Measurements from ENCODE around the gene PPP2R2C.

PPP2R2C gene

DNA sequence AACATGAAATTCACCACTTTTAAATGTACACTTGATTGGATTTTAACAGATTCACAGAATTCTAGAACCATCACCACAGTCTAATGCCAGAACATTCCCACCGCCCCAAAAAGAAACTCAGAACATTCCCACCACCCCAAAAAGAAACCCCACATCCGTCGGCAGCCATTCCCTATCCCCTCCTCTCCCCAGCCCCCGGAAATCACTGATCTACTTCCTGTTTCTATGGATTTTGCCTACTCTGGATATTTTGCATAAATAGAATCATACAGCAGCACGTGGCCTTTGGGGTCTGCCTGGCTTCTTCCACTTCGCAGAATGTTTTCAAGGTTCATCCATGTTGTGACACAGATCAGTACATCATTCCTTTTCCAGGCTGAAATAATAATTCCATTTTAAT lies 79.3 kb downstream of the PPP2R2C start:
- in situ Hi-C loops (cut with HindIII; ENCODE audit: low sequenced_read_pairs): no loop called here
- DNase-seq (ENCODE audit: low read depth, low spot score): no peak
- TF ChIP-seq, protein P1, sequence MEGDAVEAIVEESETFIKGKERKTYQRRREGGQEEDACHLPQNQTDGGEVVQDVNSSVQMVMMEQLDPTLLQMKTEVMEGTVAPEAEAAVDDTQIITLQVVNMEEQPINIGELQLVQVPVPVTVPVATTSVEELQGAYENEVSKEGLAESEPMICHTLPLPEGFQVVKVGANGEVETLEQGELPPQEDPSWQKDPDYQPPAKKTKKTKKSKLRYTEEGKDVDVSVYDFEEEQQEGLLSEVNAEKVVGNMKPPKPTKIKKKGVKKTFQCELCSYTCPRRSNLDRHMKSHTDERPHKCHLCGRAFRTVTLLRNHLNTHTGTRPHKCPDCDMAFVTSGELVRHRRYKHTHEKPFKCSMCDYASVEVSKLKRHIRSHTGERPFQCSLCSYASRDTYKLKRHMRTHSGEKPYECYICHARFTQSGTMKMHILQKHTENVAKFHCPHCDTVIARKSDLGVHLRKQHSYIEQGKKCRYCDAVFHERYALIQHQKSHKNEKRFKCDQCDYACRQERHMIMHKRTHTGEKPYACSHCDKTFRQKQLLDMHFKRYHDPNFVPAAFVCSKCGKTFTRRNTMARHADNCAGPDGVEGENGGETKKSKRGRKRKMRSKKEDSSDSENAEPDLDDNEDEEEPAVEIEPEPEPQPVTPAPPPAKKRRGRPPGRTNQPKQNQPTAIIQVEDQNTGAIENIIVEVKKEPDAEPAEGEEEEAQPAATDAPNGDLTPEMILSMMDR (IDR thresholded peaks at IDR 0.05; ENCODE audit: low read depth, low read length): no peak

DNA sequence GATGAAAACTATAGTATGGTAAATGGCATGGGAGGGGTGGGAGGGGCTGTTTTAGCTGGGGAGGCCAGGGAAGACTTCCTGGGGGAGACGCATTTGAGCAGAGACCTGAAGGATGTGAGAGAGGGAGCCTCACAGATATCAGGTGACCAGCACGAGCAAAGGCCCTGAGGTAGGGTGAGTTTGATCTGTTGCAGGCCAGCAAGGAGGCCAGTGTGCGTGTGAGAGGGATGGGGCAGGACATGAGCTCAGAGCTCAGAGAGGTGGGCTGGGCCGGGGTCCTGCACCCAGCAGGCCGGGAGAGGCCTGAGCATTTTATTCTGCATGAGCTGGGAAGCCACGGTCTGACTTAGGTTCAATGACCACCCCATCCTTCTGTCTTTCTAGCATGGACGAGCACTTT lies 80.0 kb downstream of the PPP2R2C start:
- TF ChIP-seq, protein P1 (IDR thresholded peaks at IDR 0.05; ENCODE audit: low read depth, low read length): no peak
- no peak for DNase-seq (ENCODE audit: low read depth, low spot score)

More for the DNA sequence above, 79.3 kb downstream of the PPP2R2C start:
- H3K4me3 ChIP-seq (ENCODE audit: low read depth, low read length): no peak overlapping the region

DNA sequence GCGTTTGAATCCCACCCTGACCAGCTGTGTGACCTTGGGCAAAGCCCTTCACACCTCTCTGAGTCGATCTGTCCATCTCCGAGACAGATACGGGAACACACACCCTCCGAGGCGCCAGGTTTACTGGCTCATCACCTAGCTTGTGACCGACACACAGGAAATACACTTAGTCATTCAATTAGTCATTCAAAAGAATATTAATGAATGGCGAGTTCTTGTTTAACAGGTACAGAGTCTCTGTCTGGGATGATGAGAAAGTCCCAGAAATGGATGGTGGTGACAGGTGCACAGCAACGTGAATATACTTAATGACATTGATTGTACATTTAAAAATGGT lies 80.6 kb downstream of the PPP2R2C start:
- DNase-seq (ENCODE audit: low read depth, low spot score): no peak
- in situ Hi-C loops (cut with HindIII; ENCODE audit: low sequenced_read_pairs): no loop called here
- H3K4me3 ChIP-seq (ENCODE audit: low read depth, low read length): no peak overlapping the region
- TF ChIP-seq, protein P1 (IDR thresholded peaks at IDR 0.05; ENCODE audit: low read depth, low read length): no peak

More for the DNA sequence above, 80.0 kb downstream of the PPP2R2C start:
- H3K4me3 ChIP-seq (ENCODE audit: low read depth, low read length): no peak overlapping the region
- in situ Hi-C loops (cut with HindIII; ENCODE audit: low sequenced_read_pairs): no loop called here

DNA sequence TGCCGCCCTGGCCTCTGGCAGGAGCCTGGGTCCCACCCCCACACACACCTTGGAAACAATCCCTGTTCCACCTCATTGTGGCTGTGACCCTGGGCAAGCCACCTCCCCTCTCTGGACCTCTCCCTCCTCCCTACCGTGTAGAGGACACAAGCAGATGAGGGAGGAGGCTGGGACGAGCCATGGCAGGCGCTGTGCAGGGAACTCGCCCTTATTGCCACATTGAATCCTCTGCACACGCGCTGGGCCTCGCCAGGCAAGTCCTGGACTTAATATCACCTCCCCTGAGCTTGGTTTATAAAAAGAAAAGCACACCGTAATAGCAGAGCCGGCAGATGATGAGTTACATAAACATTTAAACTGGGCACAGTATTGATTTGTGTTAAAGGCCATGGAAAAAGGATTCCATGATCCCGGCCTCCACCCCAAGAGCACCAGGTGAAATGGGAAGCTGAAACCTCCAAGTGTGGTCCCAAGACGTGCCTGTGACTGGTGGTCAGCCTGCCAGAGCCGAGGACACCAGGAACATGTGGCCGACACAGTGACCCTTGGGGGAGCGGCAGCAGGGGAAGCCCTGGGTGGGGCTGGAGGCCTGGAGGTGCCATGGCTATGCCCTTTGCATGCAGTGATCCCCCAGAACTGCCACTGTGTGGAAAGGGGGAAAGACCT lies 81.1 kb downstream of the PPP2R2C start:
- H3K4me3 ChIP-seq (ENCODE audit: low read depth, low read length): no peak overlapping the region

DNA sequence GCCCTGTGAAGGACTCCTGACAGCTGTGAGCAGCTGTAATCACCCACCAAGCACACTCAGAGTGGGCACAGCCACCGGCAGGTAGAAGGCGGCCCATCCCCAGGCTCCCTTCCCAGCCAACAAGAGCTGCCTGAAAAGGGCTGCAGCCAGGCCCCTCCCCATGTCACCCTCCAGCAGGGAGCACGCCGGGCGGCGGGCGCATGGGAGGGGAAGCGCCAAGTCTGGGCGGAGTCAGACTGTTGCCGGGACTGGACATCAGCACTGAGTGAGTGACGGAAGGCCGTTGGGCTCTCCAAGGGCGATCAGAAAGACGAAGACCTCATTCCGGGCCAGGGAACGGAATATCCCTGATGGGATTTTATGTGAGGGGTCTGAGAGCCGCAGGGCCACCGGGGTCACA lies 82.1 kb downstream of the PPP2R2C start:
- no peak for DNase-seq (ENCODE audit: low read depth, low spot score)
- H3K4me3 ChIP-seq (ENCODE audit: low read depth, low read length): no peak overlapping the region
- in situ Hi-C loops (cut with HindIII; ENCODE audit: low sequenced_read_pairs): no loop called here
- TF ChIP-seq, protein P1 (IDR thresholded peaks at IDR 0.05; ENCODE audit: low read depth, low read length): no peak

More for the DNA sequence above, 81.1 kb downstream of the PPP2R2C start:
- in situ Hi-C loops (cut with HindIII; ENCODE audit: low sequenced_read_pairs): no loop called here
- TF ChIP-seq, protein P1 (IDR thresholded peaks at IDR 0.05; ENCODE audit: low read depth, low read length): no peak
- no peak for DNase-seq (ENCODE audit: low read depth, low spot score)

DNA sequence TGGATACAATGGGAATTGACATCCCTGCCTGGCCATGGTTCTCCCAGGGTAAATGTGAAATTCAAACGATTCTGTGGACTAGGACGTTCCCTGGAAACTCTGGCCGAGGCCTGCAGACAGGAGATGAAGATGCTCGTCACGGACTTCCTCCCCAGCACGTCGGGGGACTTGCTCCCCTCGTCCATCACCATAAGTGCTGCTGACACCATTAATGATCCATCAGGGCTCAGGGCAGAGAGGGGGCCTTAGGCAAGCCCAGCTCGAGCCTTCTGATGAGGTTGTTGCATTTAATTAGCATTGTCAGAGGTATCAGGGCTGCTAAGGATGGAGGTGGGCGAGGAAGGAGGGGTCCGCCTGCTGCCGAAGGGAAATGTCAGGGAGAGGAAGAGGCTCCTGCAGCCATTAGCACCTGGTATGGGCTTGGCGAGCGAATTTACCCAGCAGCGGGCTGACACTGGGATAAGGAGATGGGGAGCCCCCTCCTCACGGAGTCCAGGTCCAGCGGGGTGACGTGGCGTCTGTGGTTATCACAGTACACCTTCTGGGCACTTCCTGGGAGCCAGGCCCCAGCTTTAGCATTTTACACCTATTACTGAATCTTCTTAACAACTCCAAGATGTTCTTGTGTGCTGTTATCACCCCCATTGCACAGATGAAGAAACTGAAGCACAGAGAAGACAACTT lies 83.1 kb downstream of the PPP2R2C start:
- TF ChIP-seq, protein P1 (IDR thresholded peaks at IDR 0.05; ENCODE audit: low read depth, low read length): no peak
- DNase-seq (ENCODE audit: low read depth, low spot score): no peak
- in situ Hi-C loops (cut with HindIII; ENCODE audit: low sequenced_read_pairs): no loop called here

More for the DNA sequence above, 83.1 kb downstream of the PPP2R2C start:
- no peak overlapping the region for H3K4me3 ChIP-seq (ENCODE audit: low read depth, low read length)

Data from astrocyte of the spinal cord (primary cell).